Effector memory CD4-positive, alpha-beta T cell (primary cell): Measurements from ENCODE around the gene VCAN.

Experiments used
- DNase-seq, 3 donors: peaks; one replicate each; pipeline ENCODE4 v3.0.0-alpha.2; 2020
- H3K27ac ChIP-seq: 2 replicates; pipeline ENCODE4 v1.7.0; 2013; ENCODE audit warnings: mild to moderate bottlenecking, low read length, moderate library complexity; ENCODE audit not compliant: insufficient read depth, poor library complexity, severe bottlenecking
- H3K27me3 ChIP-seq: replicated peaks from 2 replicates; pipeline ENCODE4 v1.7.0; 2013; ENCODE audit warnings: mild to moderate bottlenecking, low read length; ENCODE audit not compliant: insufficient read depth, control insufficient read depth, poor library complexity, severe bottlenecking
- H3K36me3 ChIP-seq: 2 replicates; pipeline ENCODE4 v1.7.0; 2013; ENCODE audit warnings: mild to moderate bottlenecking, low read length, moderate library complexity; ENCODE audit not compliant: control insufficient read depth, insufficient read depth
- H3K4me1 ChIP-seq: 2 replicates; pipeline ENCODE4 v1.7.0; 2013; ENCODE audit warnings: low read length, mild to moderate bottlenecking; ENCODE audit not compliant: control insufficient read depth, insufficient read depth, poor library complexity, severe bottlenecking
- H3K4me3 ChIP-seq: 2 replicates; pipeline ENCODE4 v1.7.0; 2013; ENCODE audit warnings: low read length, low read depth, mild to moderate bottlenecking; ENCODE audit not compliant: insufficient read depth, poor library complexity, severe bottlenecking
- H3K9me3 ChIP-seq: 2 replicates; pipeline ENCODE4 v1.7.0; 2013; ENCODE audit warnings: mild to moderate bottlenecking, low read length, moderate library complexity; ENCODE audit not compliant: control insufficient read depth

The VCAN gene

DNA sequence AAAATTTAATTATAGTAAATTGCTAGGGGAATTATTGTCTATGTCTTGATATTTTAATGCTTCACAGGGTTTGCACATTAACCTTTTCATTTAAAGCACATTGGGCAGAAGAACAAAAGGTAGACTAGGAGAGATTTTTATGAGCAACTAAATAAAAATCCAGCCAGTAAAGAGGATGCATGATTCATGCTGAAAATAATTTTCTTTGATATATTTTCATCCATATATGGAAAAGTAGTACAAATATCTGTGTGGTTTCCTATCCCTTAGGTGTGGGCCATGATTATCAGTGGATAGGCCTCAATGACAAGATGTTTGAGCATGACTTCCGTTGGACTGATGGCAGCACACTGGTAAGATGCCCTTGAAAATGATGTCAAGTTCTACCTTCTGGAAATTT is 83.1 kb downstream of the VCAN start:
- H3K36me3 ChIP-seq: no peaks in the 10 kb centered on the region

DNA sequence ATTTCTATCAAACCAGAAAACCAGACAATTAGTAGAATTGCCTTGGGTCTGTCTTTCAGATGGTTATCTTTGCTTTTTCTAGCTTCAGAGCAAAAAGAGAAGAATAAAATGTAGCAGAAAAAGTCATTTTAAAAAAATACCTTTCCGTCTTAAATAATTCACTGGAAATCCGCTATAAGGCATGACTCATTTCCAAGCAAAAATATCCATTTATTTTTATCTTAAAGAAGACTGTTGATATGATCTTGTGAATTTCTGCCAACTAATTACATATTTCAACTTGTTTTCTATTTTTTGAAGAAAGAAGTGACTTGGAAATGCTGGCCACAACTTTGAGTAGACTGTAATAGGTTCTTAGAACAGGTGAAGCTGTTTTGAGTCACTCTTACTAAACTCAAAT is 83.7 kb downstream of the VCAN start:
- DNase-seq: no peak
- H3K27me3 ChIP-seq: no peaks in the 10 kb centered on the region
- H3K4me1 ChIP-seq: no peaks in the 10 kb centered on the region
- no peaks in the 10 kb centered on the region for H3K9me3 ChIP-seq
- H3K36me3 ChIP-seq: no peaks in the 10 kb centered on the region
- no peak overlapping the region for H3K27ac ChIP-seq
- H3K4me3 ChIP-seq: no peak overlapping the region

More for the DNA sequence above, 83.1 kb downstream of the VCAN start:
- Histone ChIP-seq H3K4me3 (no peak overlapping the region), H3K27ac (no peak overlapping the region), H3K4me1 (no peaks in the 10 kb centered on the region), H3K27me3 (no peaks in the 10 kb centered on the region), H3K9me3 (no peaks in the 10 kb centered on the region)
- no peak for DNase-seq

DNA sequence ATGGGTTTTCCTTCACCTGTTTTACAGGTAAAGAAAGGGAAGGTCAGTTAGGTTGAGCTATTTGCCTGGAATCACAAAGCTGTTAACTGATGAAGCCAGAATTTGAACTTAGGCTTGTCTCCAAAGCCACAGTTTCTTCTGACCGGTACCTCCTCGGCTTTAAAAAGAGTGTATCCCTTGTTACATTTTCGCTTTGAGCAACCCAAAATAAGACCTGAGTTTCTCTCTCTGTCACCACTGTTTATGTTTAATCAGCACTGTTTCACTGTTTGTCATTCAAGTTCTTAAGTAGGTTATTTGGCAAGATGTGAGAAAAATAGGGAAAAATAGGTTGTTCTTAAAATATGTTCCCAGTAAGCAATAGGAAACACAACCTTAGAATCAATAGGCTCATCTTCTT is 84.6 kb downstream of the VCAN start:
- H3K36me3 ChIP-seq: no peaks in the 10 kb centered on the region
- H3K27ac ChIP-seq: no peak overlapping the region
- H3K9me3 ChIP-seq: no peaks in the 10 kb centered on the region
- H3K27me3 ChIP-seq: no peaks in the 10 kb centered on the region
- no peak overlapping the region for H3K4me3 ChIP-seq
- DNase-seq: no peak
- no peaks in the 10 kb centered on the region for H3K4me1 ChIP-seq

DNA sequence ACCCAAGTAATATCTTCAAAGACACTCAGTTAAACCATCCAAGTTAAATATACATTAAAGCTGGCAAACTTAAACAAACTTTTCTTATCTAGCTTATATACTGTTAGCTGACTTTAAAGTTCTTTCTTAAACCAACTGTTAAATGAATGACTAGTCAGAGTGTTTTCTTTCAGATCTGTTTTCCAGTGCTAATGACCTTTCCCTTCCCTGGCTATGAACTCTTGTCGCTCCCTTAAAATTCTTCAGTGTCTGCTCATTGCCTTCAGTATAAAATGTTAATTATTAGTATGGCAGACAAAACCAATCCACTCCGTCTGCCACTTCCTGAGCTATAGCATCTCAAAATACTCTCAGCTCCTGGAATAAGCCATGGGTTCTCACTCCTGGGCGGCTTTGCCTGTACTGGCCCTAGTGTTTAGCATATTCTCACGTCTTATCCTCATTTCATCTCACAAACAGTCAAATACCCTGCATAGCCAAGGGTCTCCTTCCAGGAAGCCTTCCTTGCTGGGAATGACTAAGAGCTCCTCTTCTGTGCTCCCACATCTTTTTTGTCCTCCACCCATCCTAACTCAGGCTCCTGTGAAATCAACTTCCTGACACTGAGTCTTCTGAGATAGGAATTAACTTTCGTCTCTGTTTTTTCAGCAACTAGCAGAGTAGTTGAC is 87.7 kb downstream of the VCAN start:
- no peak for DNase-seq
- H3K4me3 ChIP-seq: no peak overlapping the region
- no peaks in the 10 kb centered on the region for H3K27me3 ChIP-seq
- H3K4me1 ChIP-seq: no peaks in the 10 kb centered on the region
- H3K9me3 ChIP-seq: no peaks in the 10 kb centered on the region
- H3K36me3 ChIP-seq: no peaks in the 10 kb centered on the region
- H3K27ac ChIP-seq: no peak overlapping the region

DNA sequence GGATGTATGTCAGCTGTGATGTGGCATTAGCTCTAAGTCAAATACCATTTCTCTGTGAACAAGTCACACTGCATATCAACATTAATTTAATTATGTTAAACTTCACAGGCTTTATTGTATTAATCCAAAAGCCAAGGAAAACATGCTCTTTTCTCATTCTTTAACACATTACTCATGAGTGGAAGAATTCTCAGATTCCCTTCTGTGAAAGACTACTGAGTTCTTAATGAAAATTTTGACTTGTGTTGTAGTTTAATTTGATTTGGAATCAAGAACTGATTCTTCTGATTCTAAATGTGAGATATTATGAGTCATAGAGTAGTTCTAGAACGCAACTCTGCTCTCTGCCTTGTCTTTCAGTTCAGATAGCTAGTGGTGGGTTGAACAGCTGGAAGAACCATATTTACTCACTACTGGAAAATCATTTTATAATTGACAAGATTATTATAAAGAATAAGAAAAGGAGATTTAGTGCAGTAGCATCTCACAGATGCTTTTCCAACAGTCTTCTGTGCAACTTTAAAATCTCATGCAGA is 90.6 kb downstream of the VCAN start:
- H3K4me3 ChIP-seq: no peak overlapping the region
- H3K4me1 ChIP-seq: no peaks in the 10 kb centered on the region
- no peaks in the 10 kb centered on the region for H3K27me3 ChIP-seq
- no peaks in the 10 kb centered on the region for H3K9me3 ChIP-seq
- no peaks in the 10 kb centered on the region for H3K36me3 ChIP-seq
- DNase-seq: no peak
- H3K27ac ChIP-seq: no peak overlapping the region

DNA sequence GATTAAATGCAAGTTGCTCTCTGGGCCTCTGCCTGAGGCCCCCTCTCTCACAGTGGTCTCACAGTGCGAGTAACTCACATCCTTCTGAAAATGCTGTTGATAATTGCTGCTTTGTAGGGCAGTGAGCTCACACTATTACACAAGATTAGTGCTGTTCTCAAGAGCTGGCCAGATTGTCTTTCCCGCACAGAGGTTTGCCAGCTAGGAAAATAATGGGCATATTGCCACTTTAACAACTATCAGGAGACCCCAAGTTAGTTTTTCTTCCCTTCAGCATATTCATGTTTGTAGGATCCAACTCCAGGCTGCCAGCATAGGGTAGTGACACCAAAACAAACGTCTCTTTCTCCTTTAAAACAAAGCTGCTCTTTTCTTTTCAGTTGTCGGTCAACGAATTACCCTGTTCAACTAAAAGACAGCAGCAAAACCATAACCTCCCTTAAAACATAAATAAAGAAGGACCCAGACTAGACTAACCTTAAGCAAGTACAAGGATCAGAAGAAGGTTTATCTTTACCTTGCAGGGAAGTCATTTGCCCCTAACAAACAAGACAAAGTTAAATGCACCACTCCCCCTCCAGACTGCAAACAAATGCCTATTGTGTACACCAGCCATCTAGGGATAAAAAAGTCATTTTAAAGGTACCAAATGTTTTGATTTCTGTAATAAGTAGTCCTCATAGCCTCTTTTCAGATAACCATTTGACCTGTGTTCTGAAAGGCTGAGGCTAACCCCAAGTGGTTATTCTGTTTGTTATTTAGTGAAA is 91.4 kb downstream of the VCAN start:
- Histone ChIP-seq H3K4me3 (no peak overlapping the region), H3K36me3 (no peaks in the 10 kb centered on the region), H3K27me3 (no peaks in the 10 kb centered on the region), H3K27ac (no peak overlapping the region), H3K4me1 (no peaks in the 10 kb centered on the region), H3K9me3 (no peaks in the 10 kb centered on the region)
- DNase-seq: no peak

DNA sequence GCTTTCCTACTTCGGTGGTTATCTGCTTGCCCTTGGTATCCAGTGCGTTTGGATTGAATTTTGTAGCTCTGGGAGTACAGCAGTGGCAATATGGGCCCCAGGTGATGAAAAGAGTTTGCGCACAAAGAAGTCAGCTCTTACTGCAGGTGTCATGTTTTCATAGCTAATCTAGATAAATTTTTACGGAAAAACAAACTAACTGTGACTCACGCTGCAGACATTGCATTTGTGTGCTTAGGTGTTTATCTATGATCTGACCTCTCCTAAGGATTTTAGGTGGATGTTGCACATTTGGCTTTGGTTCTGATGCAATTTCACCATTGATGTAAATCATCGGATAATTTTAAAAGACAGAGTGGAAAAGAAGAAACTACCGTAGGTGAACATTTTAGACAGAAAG is 92.1 kb downstream of the VCAN start:
- no peak for DNase-seq
- no peaks in the 10 kb centered on the region for H3K9me3 ChIP-seq
- H3K4me1 ChIP-seq: no peaks in the 10 kb centered on the region
- no peaks in the 10 kb centered on the region for H3K36me3 ChIP-seq
- H3K27me3 ChIP-seq: no peaks in the 10 kb centered on the region
- H3K27ac ChIP-seq: no peak overlapping the region
- no peak overlapping the region for H3K4me3 ChIP-seq

DNA sequence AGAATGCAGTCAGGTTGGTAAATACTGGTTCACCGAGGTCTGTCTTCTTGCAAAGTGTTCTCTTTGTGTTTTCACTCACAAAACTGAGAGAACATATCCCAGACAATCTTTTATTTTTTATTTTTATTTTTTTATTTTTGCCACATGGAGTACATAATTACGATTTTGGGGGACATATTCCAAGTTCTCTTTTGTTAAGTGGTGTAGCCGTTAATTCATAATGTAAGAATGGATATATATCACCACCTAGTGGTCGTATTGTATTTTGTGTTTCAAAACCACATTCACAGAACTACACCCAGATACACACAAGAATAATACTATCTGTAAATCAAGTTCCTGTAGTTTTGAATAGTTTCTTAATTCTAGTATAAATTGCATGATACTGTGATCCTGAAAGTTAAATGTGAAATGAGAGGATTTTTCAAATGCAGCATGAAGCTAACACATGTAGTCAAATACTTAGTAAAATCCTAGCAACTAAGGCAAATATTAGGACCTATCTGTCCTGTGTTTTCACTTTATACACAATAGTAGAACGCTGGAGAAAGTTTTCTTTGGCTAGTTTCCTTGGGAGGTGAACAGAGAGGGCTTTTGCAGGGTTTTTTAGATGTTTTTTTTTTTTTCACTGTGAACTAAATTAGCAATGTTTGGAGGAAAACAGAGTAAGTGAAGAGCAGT is 92.7 kb downstream of the VCAN start:
- no peaks in the 10 kb centered on the region for H3K4me1 ChIP-seq
- H3K27ac ChIP-seq: no peak overlapping the region
- no peaks in the 10 kb centered on the region for H3K36me3 ChIP-seq
- DNase-seq: no peak
- no peaks in the 10 kb centered on the region for H3K27me3 ChIP-seq
- no peak overlapping the region for H3K4me3 ChIP-seq
- H3K9me3 ChIP-seq: no peaks in the 10 kb centered on the region

DNA sequence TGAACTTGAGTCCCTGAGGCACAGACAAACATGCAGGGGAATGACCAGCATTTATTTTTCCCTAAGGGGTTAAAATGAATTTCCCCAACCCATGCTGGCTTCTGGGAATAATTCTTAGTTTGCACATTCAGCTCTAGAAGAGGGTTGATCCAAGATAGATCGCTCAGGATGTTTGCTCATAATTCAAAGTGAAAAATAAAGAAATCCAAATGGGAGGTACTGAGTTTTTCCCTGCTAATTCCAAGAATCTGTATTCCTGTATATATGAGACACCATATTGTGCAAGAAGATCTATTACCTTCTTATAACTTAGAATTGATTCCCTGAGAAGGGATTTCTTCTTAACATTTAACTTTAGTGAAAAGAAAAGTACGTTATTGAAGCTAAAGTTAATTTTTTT is 96.2 kb downstream of the VCAN start:
- Histone ChIP-seq H3K9me3 (no peaks in the 10 kb centered on the region), H3K36me3 (no peaks in the 10 kb centered on the region), H3K4me3 (no peak overlapping the region), H3K27ac (no peak overlapping the region), H3K4me1 (no peaks in the 10 kb centered on the region), H3K27me3 (no peaks in the 10 kb centered on the region)
- DNase-seq: no peak

DNA sequence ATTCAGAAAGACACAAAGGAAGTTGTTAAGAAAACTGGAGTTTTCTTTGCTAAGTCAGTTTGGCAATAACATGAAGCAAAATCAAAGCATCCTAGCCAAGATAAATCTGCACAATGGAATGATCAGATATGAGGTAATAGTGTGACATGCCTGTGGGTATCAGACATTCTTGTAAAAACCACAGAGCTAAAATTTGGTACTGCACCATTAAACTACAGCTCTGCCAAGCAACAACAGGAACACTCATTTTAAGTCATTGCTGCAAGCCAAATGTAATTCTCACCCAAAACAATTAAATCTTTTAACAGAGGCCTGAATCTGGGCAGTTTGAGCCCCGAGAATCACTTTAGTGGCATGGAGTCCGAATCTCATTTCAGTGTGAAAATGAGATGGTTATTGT is 96.6 kb downstream of the VCAN start:
- no peaks in the 10 kb centered on the region for H3K36me3 ChIP-seq
- no peaks in the 10 kb centered on the region for H3K27me3 ChIP-seq
- no peak for DNase-seq
- no peak overlapping the region for H3K27ac ChIP-seq
- H3K4me1 ChIP-seq: no peaks in the 10 kb centered on the region
- H3K4me3 ChIP-seq: no peak overlapping the region
- no peaks in the 10 kb centered on the region for H3K9me3 ChIP-seq
